ENCODE data around the gene POLR2C. TPM values are rescaled to one million over a fixed set of nuclear protein-coding genes. Genes with fewer than 3 reads are reported as not detected.

The POLR2C gene
- total RNA-seq: 10 to 100 TPM; 72.0 to 88.3 TPM
- polyA plus RNA-seq (2013, experiment 1 of 2): 85.1 TPM
- 81.8 TPM for polyA plus RNA-seq (2013, experiment 2 of 2)
- long read RNA-seq, experiment 1, transcript POLR2C-201 (9 exons, 2,057 nt): major isoform, 42 of 64 reads
- long read RNA-seq, experiment 1, partial matches to known transcripts: 15 of 64 reads
- long read RNA-seq, experiment 1, other reads (novel, unspliced or antisense): 6 of 64 reads
- long read RNA-seq, experiment 2, transcript POLR2C-201 (9 exons, 2,057 nt): major isoform, 75 of 85 reads
- long read RNA-seq, experiment 2, partial matches to known transcripts: 1 of 85 reads
- long read RNA-seq, experiment 2, other reads (novel, unspliced or antisense): 8 of 85 reads
- long read RNA-seq, experiment 3, transcript POLR2C-201 (9 exons, 2,057 nt): major isoform, 383 of 410 reads
- long read RNA-seq, experiment 3, partial matches to known transcripts: 1 of 410 reads
- long read RNA-seq, experiment 3, other reads (novel, unspliced or antisense): 20 of 410 reads
- long read RNA-seq, experiment 4, transcript POLR2C-201 (9 exons, 2,057 nt): major isoform, 246 of 259 reads
- long read RNA-seq, experiment 4, partial matches to known transcripts: 5 of 259 reads
- long read RNA-seq, experiment 4, other reads (novel, unspliced or antisense): 7 of 259 reads

- no peaks in the 10 kb centered on the region for H3K4me1 ChIP-seq (ENCODE audit: control insufficient read depth, insufficient read depth, low read length)
- WGBS, 2 experiments (ENCODE audit: insufficient coverage in 1 of 2, insufficient read length in 1 of 2): 5 to 7% methylated on average over 14 to 42 of the region's 47 CpGs
- DNase-seq: peak; percentile 96
- H3K4me3 ChIP-seq (ENCODE audit: low read length): peak within 1 kb of the TSS; percentile 94
- no peak within 1 kb of the TSS for H3K27ac ChIP-seq (ENCODE audit: low read depth, low read length)
- H3K27ac Mint-ChIP-seq: peak within 1 kb of the TSS; percentile 99
- H3K4me3 Mint-ChIP-seq: peak within 1 kb of the TSS; percentile 97
- H3K4me1 Mint-ChIP-seq: no peaks in the 10 kb centered on the region
- H3K9me3 Mint-ChIP-seq: no peaks in the 10 kb centered on the region
- H3K27me3 ChIP-seq (ENCODE audit: control insufficient read depth, insufficient read depth, low read length, poor library complexity, severe bottlenecking): no peaks in the 10 kb centered on the region
- no peaks in the 10 kb centered on the region for H3K27me3 Mint-ChIP-seq (ENCODE audit: insufficient read depth)
- peaks cover 59% of the 10 kb centered on the region for H3K36me3 ChIP-seq (ENCODE audit: control insufficient read depth, insufficient read depth, low read length)
- peak within 1 kb of the TSS; percentile 69 for H3K9ac ChIP-seq (ENCODE audit: extremely low read depth, low read length, poor library complexity, severe bottlenecking)
- H3K9me3 ChIP-seq (ENCODE audit: control insufficient read depth, low read length): no peaks in the 10 kb centered on the region
- peaks cover 69% of the 10 kb centered on the region for H3K36me3 Mint-ChIP-seq (ENCODE audit: low read depth)
- peak; percentile 96 for TF ChIP-seq CTCF (conservative IDR thresholded peaks at IDR 0.05)
Measured at GRCh38 chr16:57462209-57462977, at the start of gene POLR2C. Gene POLR2C, plus strand, starts transcription at chr16:57462679. Its CDS starts 46 bp downstream, at chr16:57462725.

- H3K27ac ChIP-seq (ENCODE audit: low read depth, low read length): no peak overlapping the region
- no peaks in the 10 kb centered on the region for H3K36me3 Mint-ChIP-seq (ENCODE audit: low read depth)
- no peak for DNase-seq
- no peak overlapping the region for H3K4me3 Mint-ChIP-seq
- no peaks in the 10 kb centered on the region for H3K36me3 ChIP-seq (ENCODE audit: control insufficient read depth, insufficient read depth, low read length)
- no peaks in the 10 kb centered on the region for H3K4me1 ChIP-seq (ENCODE audit: control insufficient read depth, insufficient read depth, low read length)
- 91 to 93% methylated on average over 5 of the region's 5 CpGs for WGBS, 2 experiments (ENCODE audit: insufficient coverage in 1 of 2, insufficient read length in 1 of 2)
- H3K9me3 ChIP-seq (ENCODE audit: control insufficient read depth, low read length): no peaks in the 10 kb centered on the region
- H3K4me3 ChIP-seq (ENCODE audit: low read length): no peak overlapping the region
- H3K9ac ChIP-seq (ENCODE audit: extremely low read depth, low read length, poor library complexity, severe bottlenecking): no peak overlapping the region
- TF ChIP-seq CTCF (conservative IDR thresholded peaks at IDR 0.05): no peak
- no peak overlapping the region for H3K27ac Mint-ChIP-seq
- peaks cover 4% of the 10 kb centered on the region for H3K27me3 Mint-ChIP-seq (ENCODE audit: insufficient read depth)
- no peaks in the 10 kb centered on the region for H3K27me3 ChIP-seq (ENCODE audit: control insufficient read depth, insufficient read depth, low read length, poor library complexity, severe bottlenecking)
- H3K4me1 Mint-ChIP-seq: peaks cover 10% of the 10 kb centered on the region
- H3K9me3 Mint-ChIP-seq: no peaks in the 10 kb centered on the region
Measured at GRCh38 chr16:57413301-57413730, 49.2 kb upstream of the POLR2C start.

GRCh38 chr16:57413733-57414132 lies 48.7 kb upstream of the POLR2C start:
- H3K9me3 Mint-ChIP-seq: no peaks in the 10 kb centered on the region
- Histone ChIP-seq H3K36me3 (ENCODE audit: control insufficient read depth, insufficient read depth, low read length) (no peaks in the 10 kb centered on the region), H3K9me3 (ENCODE audit: control insufficient read depth, low read length) (no peaks in the 10 kb centered on the region), H3K9ac (ENCODE audit: extremely low read depth, low read length, poor library complexity, severe bottlenecking) (no peak overlapping the region), H3K4me1 (ENCODE audit: control insufficient read depth, insufficient read depth, low read length) (no peaks in the 10 kb centered on the region), H3K27ac (ENCODE audit: low read depth, low read length) (no peak overlapping the region), H3K27me3 (ENCODE audit: control insufficient read depth, insufficient read depth, low read length, poor library complexity, severe bottlenecking) (no peaks in the 10 kb centered on the region), H3K4me3 (ENCODE audit: low read length) (no peak overlapping the region)
- no peak overlapping the region for H3K27ac Mint-ChIP-seq
- H3K27me3 Mint-ChIP-seq (ENCODE audit: insufficient read depth): peaks cover 4% of the 10 kb centered on the region
- no peak for TF ChIP-seq CTCF (conservative IDR thresholded peaks at IDR 0.05)
- peaks cover 12% of the 10 kb centered on the region for H3K4me1 Mint-ChIP-seq
- H3K4me3 Mint-ChIP-seq: no peak overlapping the region
- 80 to 82% methylated on average over 1 to 7 of the region's 7 CpGs for WGBS, 2 experiments (ENCODE audit: insufficient coverage in 1 of 2, insufficient read length in 1 of 2)
- no peak for DNase-seq
- H3K36me3 Mint-ChIP-seq (ENCODE audit: low read depth): no peaks in the 10 kb centered on the region

Measured in endodermal cell (in vitro differentiated cells).